Mucosa of stomach (tissue), 1 donor: ENCODE results near the gene C20orf202.

Source experiments
- H3K27me3 ChIP-seq: one replicate; pipeline ENCODE4 v1.7.0; 2013; ENCODE audit warnings: mild to moderate bottlenecking, low read length; ENCODE audit not compliant: control insufficient read depth, insufficient read depth
- H3K36me3 ChIP-seq: one replicate; pipeline ENCODE4 v1.7.0; 2013; ENCODE audit warnings: low read length; ENCODE audit not compliant: control insufficient read depth, insufficient read depth
- H3K4me1 ChIP-seq: one replicate; pipeline ENCODE4 v1.7.0; 2013; ENCODE audit warnings: mild to moderate bottlenecking, low read length; ENCODE audit not compliant: control insufficient read depth, insufficient read depth
- H3K4me3 ChIP-seq: one replicate; pipeline ENCODE4 v1.7.0; 2013; ENCODE audit warnings: low read length
- H3K9ac ChIP-seq: one replicate; pipeline ENCODE4 v1.7.0; 2013; ENCODE audit warnings: mild to moderate bottlenecking, low read length, moderate library complexity
- H3K9me3 ChIP-seq: one replicate; pipeline ENCODE4 v1.7.0; 2013; ENCODE audit warnings: mild to moderate bottlenecking, low read length, moderate library complexity; ENCODE audit not compliant: control insufficient read depth
- donor health status: Pancreatic carcinoma.

The C20orf202 gene

GRCh38 chr20:1185316-1185741, 17.9 kb upstream of the C20orf202 start:
- peaks cover 27% of the 10 kb centered on the region for H3K27me3 ChIP-seq
- peaks cover 6% of the 10 kb centered on the region for H3K36me3 ChIP-seq
- no peak overlapping the region for H3K4me3 ChIP-seq
- H3K9me3 ChIP-seq, result no peaks in the 10 kb centered on the region
- peaks cover 28% of the 10 kb centered on the region for H3K4me1 ChIP-seq
- H3K9ac ChIP-seq, result no peak overlapping the region

DNA sequence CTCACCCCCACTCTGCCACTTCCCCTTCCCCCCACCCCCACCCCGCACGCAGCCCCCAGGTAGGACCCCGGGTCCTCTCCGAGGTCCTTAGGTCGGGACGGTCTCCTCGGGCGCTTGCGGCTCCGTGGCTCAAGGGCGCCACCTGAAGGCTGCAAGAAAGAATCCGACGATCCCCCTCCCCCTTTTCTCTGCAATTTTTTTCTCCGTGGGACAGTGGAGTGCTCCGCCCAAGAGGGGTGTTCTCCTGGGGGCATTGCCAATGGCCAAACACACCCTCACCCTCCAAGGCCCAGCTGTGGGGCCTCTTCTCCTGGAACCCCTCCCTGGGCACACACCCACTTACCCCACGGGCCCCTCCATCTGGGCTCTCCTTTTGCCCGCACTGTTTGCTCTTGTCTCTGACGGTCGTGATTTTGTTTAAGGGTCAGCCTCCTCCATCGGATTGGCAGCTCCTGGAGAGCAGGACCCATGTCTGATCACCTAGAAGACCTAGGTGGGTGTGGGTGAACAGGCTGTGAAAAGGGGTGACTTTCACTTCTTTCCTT, 17.4 kb upstream of the C20orf202 start:
- H3K36me3 ChIP-seq, result peaks cover 4% of the 10 kb centered on the region
- no peak overlapping the region for H3K9ac ChIP-seq
- no peak overlapping the region for H3K4me3 ChIP-seq
- H3K9me3 ChIP-seq, result no peaks in the 10 kb centered on the region
- peaks cover 27% of the 10 kb centered on the region for H3K27me3 ChIP-seq
- peaks cover 28% of the 10 kb centered on the region for H3K4me1 ChIP-seq

DNA sequence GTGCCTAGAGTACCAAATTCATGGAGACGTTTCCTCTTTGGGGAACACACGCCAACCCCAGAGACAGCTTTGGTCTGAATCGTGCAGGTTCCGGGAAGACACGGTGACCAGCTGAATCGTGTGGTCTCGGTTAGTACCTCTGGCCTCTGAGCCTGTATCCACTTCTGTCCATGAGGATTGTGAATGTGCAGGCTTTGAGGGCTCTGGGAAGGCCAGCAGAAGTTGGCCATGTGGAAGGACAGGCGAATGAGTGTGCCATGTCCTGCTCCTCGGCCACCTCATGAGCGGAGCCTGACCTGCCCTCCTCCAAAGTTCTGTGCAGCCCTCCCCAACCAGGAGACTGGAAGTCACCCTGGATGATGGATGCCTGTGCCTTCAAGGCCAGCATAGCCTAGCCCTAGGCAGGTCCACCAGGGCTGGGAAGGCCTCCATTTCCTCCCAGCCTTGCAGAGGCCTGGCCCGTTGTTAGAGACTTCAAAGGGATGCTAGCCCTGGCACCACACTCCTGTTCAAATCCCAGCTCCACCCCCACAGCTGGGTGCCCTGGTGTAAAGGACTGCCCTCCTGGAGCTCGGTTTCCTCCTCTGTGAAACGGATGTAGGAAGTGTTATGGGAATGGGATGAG, 16.8 kb upstream of the C20orf202 start:
- H3K4me3 ChIP-seq, result no peak overlapping the region
- no peak overlapping the region for H3K9ac ChIP-seq
- peaks cover 28% of the 10 kb centered on the region for H3K4me1 ChIP-seq
- H3K36me3 ChIP-seq, result no peaks in the 10 kb centered on the region
- H3K9me3 ChIP-seq, result no peaks in the 10 kb centered on the region
- H3K27me3 ChIP-seq, result peaks cover 27% of the 10 kb centered on the region

- Histone ChIP-seq H3K4me3 (no peak overlapping the region), H3K9ac (no peak overlapping the region), H3K27me3 (peaks cover 27% of the 10 kb centered on the region), H3K9me3 (no peaks in the 10 kb centered on the region), H3K36me3 (no peaks in the 10 kb centered on the region), H3K4me1 (peaks cover 28% of the 10 kb centered on the region)
These were observed 15.6 kb upstream of the C20orf202 start for GRCh38 chr20:1187605-1188171.

GRCh38 chr20:1188347-1188746, 14.9 kb upstream of the C20orf202 start:
- Histone ChIP-seq H3K4me3 (no peak overlapping the region), H3K9ac (no peak overlapping the region), H3K27me3 (peaks cover 22% of the 10 kb centered on the region), H3K9me3 (no peaks in the 10 kb centered on the region), H3K36me3 (no peaks in the 10 kb centered on the region), H3K4me1 (peaks cover 30% of the 10 kb centered on the region)

- no peaks in the 10 kb centered on the region for H3K36me3 ChIP-seq
- H3K9me3 ChIP-seq, result no peaks in the 10 kb centered on the region
- no peak overlapping the region for H3K4me3 ChIP-seq
- H3K4me1 ChIP-seq, result peaks cover 35% of the 10 kb centered on the region
- peaks cover 7% of the 10 kb centered on the region for H3K27me3 ChIP-seq
- H3K9ac ChIP-seq, result no peak overlapping the region
These were observed 13.4 kb upstream of the C20orf202 start for GRCh38 chr20:1189827-1190226.

DNA sequence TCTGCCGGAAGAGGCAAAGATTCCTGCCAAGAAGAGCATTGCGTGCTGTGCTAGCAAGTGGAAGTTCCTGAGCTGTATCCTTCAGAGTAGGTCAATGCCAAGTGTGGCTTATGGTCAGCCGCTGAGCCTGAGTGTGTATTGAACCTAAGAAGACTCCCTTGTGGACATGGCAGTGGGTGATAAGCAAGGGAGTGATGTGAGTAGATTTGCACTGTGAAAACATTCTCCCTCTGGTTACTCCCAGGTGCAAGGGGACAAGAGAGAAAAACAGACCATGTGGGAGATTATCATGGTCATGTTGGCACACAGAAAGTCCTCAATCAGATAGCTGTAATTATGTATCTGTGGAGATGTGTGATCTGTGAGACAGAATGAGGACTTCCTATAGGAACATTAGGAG, 12.4 kb upstream of the C20orf202 start:
- Histone ChIP-seq H3K9me3 (no peaks in the 10 kb centered on the region), H3K4me3 (no peak overlapping the region), H3K27me3 (peaks cover 4% of the 10 kb centered on the region), H3K4me1 (peaks cover 33% of the 10 kb centered on the region), H3K36me3 (no peaks in the 10 kb centered on the region), H3K9ac (no peak overlapping the region)

GRCh38 chr20:1191299-1191698, 12.0 kb upstream of the C20orf202 start:
- no peak overlapping the region for H3K4me3 ChIP-seq
- no peaks in the 10 kb centered on the region for H3K36me3 ChIP-seq
- no peaks in the 10 kb centered on the region for H3K9me3 ChIP-seq
- no peak overlapping the region for H3K9ac ChIP-seq
- no peaks in the 10 kb centered on the region for H3K27me3 ChIP-seq
- H3K4me1 ChIP-seq, result peaks cover 29% of the 10 kb centered on the region

GRCh38 chr20:1195226-1195625, 8.0 kb upstream of the C20orf202 start:
- H3K36me3 ChIP-seq, result no peaks in the 10 kb centered on the region
- H3K4me3 ChIP-seq, result no peak overlapping the region
- peaks cover 7% of the 10 kb centered on the region for H3K4me1 ChIP-seq
- H3K9me3 ChIP-seq, result no peaks in the 10 kb centered on the region
- H3K9ac ChIP-seq, result no peak overlapping the region
- no peaks in the 10 kb centered on the region for H3K27me3 ChIP-seq

GRCh38 chr20:1196634-1197033, 6.6 kb upstream of the C20orf202 start:
- H3K4me1 ChIP-seq, result peaks cover 7% of the 10 kb centered on the region
- H3K4me3 ChIP-seq, result no peak overlapping the region
- H3K9me3 ChIP-seq, result no peaks in the 10 kb centered on the region
- no peaks in the 10 kb centered on the region for H3K27me3 ChIP-seq
- H3K36me3 ChIP-seq, result no peaks in the 10 kb centered on the region
- H3K9ac ChIP-seq, result no peak overlapping the region

DNA sequence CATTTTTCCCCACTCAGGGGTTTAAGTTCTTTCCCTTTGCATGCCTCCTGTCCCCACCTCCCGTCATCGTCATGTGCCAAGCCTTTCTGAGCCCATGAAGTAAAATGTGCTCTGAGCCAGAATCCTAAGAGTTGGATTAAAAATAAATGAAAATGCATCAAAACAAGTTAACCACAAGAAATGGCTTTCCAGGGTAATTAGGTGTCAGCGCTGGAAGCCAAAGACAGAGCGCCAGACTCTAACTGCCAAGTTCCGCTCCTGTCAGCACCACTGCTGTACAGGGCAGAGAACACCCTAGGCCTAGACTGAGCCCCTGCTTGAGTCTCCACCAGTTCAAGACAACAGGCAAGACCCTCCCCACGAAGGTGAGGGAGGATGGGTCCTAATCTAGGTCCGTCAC, 5.5 kb upstream of the C20orf202 start:
- no peak overlapping the region for H3K9ac ChIP-seq

GRCh38 chr20:1198751-1199150, 4.5 kb upstream of the C20orf202 start:
- Histone ChIP-seq H3K4me3 (no peak overlapping the region), H3K9ac (no peak overlapping the region), H3K36me3 (no peaks in the 10 kb centered on the region), H3K27me3 (no peaks in the 10 kb centered on the region), H3K4me1 (peaks cover 9% of the 10 kb centered on the region), H3K9me3 (no peaks in the 10 kb centered on the region)

More for the DNA sequence above, 5.5 kb upstream of the C20orf202 start:
- peaks cover 7% of the 10 kb centered on the region for H3K4me1 ChIP-seq
- H3K36me3 ChIP-seq, result no peaks in the 10 kb centered on the region
- H3K4me3 ChIP-seq, result no peak overlapping the region
- H3K27me3 ChIP-seq, result no peaks in the 10 kb centered on the region
- no peaks in the 10 kb centered on the region for H3K9me3 ChIP-seq
